Liver (tissue), 9 donors: ENCODE results near the gene EVA1C. TPM values are rescaled to one million over a fixed set of nuclear protein-coding genes. Genes with fewer than 3 reads are reported as not detected.

ENCODE experiments used
- DNase-seq: peaks from one replicate; pipeline ENCODE4 v3.0.0-alpha.2; 2017; ENCODE audit warnings: low spot score
- H3K27ac ChIP-seq, 2 donors: one replicate each; pipeline ENCODE4 v1.7.0; 2013; ENCODE audit warnings: inconsistent platforms in 2 of 2, low read length in 2 of 2, control low read depth in 1 of 2, low read depth in 1 of 2, mild to moderate bottlenecking in 1 of 2
- H3K27me3 ChIP-seq, 4 donors: one replicate each; pipeline versions ENCODE4 v1.6.1 to v1.7.0; 2013; ENCODE audit warnings: low read length in 3 of 4, inconsistent platforms in 1 of 4, mild to moderate bottlenecking in 1 of 4, moderate library complexity in 1 of 4; ENCODE audit not compliant: control insufficient read depth in 4 of 4, insufficient read depth in 4 of 4
- H3K36me3 ChIP-seq, 4 donors: one replicate each; pipeline versions ENCODE4 v1.6.1 to v1.7.0; 2013; ENCODE audit warnings: low read length in 3 of 4, mild to moderate bottlenecking in 3 of 4, low read depth in 1 of 4, moderate library complexity in 1 of 4; ENCODE audit not compliant: control insufficient read depth in 4 of 4, insufficient read depth in 3 of 4
- H3K4me1 ChIP-seq, 4 donors: one replicate each; pipeline versions ENCODE4 v1.6.1 to v1.7.0; 2013; ENCODE audit warnings: low read length in 3 of 4, mild to moderate bottlenecking in 3 of 4, moderate library complexity in 1 of 4; ENCODE audit not compliant: control insufficient read depth in 4 of 4, insufficient read depth in 4 of 4
- H3K4me3 ChIP-seq, 3 donors: one replicate each; pipeline versions ENCODE4 v1.6.1 to v1.7.0; 2013; ENCODE audit warnings: low read length in 3 of 3, control low read depth in 1 of 3, low read depth in 1 of 3, mild to moderate bottlenecking in 1 of 3
- H3K9ac ChIP-seq, 2 donors: one replicate each; pipeline ENCODE4 v1.7.0; 2013; ENCODE audit warnings: low read length in 2 of 2, mild to moderate bottlenecking in 2 of 2, moderate library complexity in 2 of 2, control low read depth in 1 of 2, low read depth in 1 of 2
- H3K9me3 ChIP-seq, 4 donors: one replicate each; pipeline versions ENCODE4 v1.6.1 to v1.7.0; 2013; ENCODE audit warnings: low read length in 3 of 4; ENCODE audit not compliant: control insufficient read depth in 4 of 4
- EGR1 ChIP-seq, 2 donors: IDR thresholded peaks; 2 replicates each; pipeline ENCODE4 v1.6.1; 2016 to 2018; ENCODE audit warnings: antibody characterized with exemption in 2 of 2, low read depth in 2 of 2
- FOXA1 ChIP-seq: IDR thresholded peaks from 2 replicates; pipeline ENCODE4 v1.6.1; 2016; ENCODE audit warnings: antibody characterized with exemption
- FOXA2 ChIP-seq: IDR thresholded peaks from 2 replicates; pipeline ENCODE4 v1.6.1; 2016; ENCODE audit warnings: antibody characterized with exemption
- GABPA ChIP-seq, 2 donors: IDR thresholded peaks in 1 of 2; conservative IDR thresholded peaks in 1 of 2; 2 replicates each; pipeline ENCODE4 v1.6.1; 2016; ENCODE audit warnings: antibody characterized with exemption in 2 of 2, mild to moderate bottlenecking in 1 of 2, moderate library complexity in 1 of 2
- HNF4A ChIP-seq, 2 donors: conservative IDR thresholded peaks; 2 replicates each; pipeline ENCODE4 v1.6.1; 2016; ENCODE audit warnings: antibody characterized with exemption in 2 of 2, mild to moderate bottlenecking in 2 of 2
- HNF4G ChIP-seq: IDR thresholded peaks from 2 replicates; pipeline ENCODE4 v1.6.1; 2016; ENCODE audit warnings: antibody characterized with exemption
- JUND ChIP-seq, 2 donors: IDR thresholded peaks; 2 replicates each; pipeline ENCODE4 v1.6.1; 2016; ENCODE audit warnings: antibody characterized with exemption in 2 of 2
- NR2F2 ChIP-seq: IDR thresholded peaks from 2 replicates; pipeline ENCODE4 v1.6.1; 2016; ENCODE audit warnings: antibody characterized with exemption
- RAD21 ChIP-seq, 2 donors: IDR thresholded peaks; 2 replicates each; pipeline ENCODE4 v1.6.1; 2016; ENCODE audit warnings: antibody characterized with exemption in 2 of 2, mild to moderate bottlenecking in 2 of 2
- RXRA ChIP-seq, 2 donors: IDR thresholded peaks; 2 replicates each; pipeline ENCODE4 v1.6.1; 2017 to 2018; ENCODE audit warnings: antibody characterized with exemption in 2 of 2, mild to moderate bottlenecking in 1 of 2
- SP1 ChIP-seq: IDR thresholded peaks from 2 replicates; pipeline ENCODE4 v1.6.1; 2018; ENCODE audit warnings: antibody characterized with exemption, mild to moderate bottlenecking
- TAF1 ChIP-seq: conservative IDR thresholded peaks from 2 replicates; pipeline ENCODE4 v1.6.1; 2016; ENCODE audit warnings: antibody characterized with exemption, mild to moderate bottlenecking
- WGBS: extraction: QIAGEN DNeasy Blood & Tissue Kit; methylation state at CpG from one replicate; pipeline ENCODE4 v1.1.7; 2013; 5-methylcytosine and 5-hydroxymethylcytosine counted together
- polyA plus RNA-seq, 2 donors: library from polyadenylated mRNA; stranded (reverse) in 1 of 2; unstranded in 1 of 2; fragments of 200-250 nt in 1 of 2; fragments of >200 nt in 1 of 2; fragmentation: Nextera tagmentation in 1 of 2; extraction: Ambion mirVana in 1 of 2; gene quantifications; one replicate each; pipeline versions ENCODE4 v1.2.1 to v1.2.3, GENCODE V29; 2013 to 2015
- total RNA-seq, 2 donors: library from RNA; depleted of rRNA; stranded (reverse); fragments of >200 nt; gene quantifications; one replicate each; pipeline ENCODE4 v1.2.3, GENCODE V29; 2014
- TF ChIP-seq, protein P1 (sequence below): IDR thresholded peaks from 2 replicates; pipeline ENCODE4 v1.6.1; 2016; ENCODE audit warnings: antibody characterized with exemption
- TF ChIP-seq, protein P2 (sequence below): IDR thresholded peaks from 2 replicates; pipeline ENCODE4 v1.6.1; 2016; ENCODE audit warnings: antibody characterized with exemption, mild to moderate bottlenecking
- TF ChIP-seq, protein P3 (sequence below): fragments of 150-350 bp; IDR thresholded peaks from 2 replicates; pipeline ENCODE4 v1.5.1; 2017; ENCODE audit warnings: improper control_type of control experiment, low read depth, low read length; ENCODE audit not compliant: missing input control
- TF ChIP-seq, protein P4 (sequence below): IDR thresholded peaks from 2 replicates; pipeline ENCODE4 v1.6.1; 2016; ENCODE audit warnings: antibody characterized with exemption
- TF ChIP-seq, protein P5 (sequence below): IDR thresholded peaks from 2 replicates; pipeline ENCODE4 v1.6.1; 2016; ENCODE audit warnings: antibody characterized with exemption
- donor health status: healthy.
- donor health status: healthy.
- donor health status: healthy.
- donor health status: healthy.
- donor health status: healthy.

Gene EVA1C
- total and polyA plus RNA-seq, 4 donors, result 0.47 to 3.3 (median 2.4) TPM

DNA sequence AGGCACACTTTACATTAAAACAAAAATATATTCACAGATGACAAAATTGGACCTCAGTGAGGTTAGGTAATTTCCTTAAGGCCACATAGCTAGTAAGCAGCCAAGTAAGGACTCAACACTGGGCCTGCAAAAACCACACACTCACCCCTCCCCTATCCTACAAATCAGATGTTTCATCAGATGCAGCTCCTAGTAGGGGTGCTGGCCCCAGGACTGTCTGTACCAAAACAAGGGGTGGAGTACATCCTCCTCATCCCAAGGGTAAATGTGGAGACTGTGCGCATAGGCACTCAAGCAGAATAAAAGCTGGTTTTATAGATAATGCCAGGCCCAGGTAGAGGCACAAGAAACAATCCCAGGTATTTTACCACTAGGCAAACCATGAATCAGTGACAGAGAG is 45.3 kb upstream of the EVA1C start:
- TF ChIP-seq, protein P1, sequence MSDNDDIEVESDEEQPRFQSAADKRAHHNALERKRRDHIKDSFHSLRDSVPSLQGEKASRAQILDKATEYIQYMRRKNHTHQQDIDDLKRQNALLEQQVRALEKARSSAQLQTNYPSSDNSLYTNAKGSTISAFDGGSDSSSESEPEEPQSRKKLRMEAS, result no peak
- TF ChIP-seq, protein P2, sequence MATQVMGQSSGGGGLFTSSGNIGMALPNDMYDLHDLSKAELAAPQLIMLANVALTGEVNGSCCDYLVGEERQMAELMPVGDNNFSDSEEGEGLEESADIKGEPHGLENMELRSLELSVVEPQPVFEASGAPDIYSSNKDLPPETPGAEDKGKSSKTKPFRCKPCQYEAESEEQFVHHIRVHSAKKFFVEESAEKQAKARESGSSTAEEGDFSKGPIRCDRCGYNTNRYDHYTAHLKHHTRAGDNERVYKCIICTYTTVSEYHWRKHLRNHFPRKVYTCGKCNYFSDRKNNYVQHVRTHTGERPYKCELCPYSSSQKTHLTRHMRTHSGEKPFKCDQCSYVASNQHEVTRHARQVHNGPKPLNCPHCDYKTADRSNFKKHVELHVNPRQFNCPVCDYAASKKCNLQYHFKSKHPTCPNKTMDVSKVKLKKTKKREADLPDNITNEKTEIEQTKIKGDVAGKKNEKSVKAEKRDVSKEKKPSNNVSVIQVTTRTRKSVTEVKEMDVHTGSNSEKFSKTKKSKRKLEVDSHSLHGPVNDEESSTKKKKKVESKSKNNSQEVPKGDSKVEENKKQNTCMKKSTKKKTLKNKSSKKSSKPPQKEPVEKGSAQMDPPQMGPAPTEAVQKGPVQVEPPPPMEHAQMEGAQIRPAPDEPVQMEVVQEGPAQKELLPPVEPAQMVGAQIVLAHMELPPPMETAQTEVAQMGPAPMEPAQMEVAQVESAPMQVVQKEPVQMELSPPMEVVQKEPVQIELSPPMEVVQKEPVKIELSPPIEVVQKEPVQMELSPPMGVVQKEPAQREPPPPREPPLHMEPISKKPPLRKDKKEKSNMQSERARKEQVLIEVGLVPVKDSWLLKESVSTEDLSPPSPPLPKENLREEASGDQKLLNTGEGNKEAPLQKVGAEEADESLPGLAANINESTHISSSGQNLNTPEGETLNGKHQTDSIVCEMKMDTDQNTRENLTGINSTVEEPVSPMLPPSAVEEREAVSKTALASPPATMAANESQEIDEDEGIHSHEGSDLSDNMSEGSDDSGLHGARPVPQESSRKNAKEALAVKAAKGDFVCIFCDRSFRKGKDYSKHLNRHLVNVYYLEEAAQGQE, result no peak
- TF ChIP-seq, protein P3, sequence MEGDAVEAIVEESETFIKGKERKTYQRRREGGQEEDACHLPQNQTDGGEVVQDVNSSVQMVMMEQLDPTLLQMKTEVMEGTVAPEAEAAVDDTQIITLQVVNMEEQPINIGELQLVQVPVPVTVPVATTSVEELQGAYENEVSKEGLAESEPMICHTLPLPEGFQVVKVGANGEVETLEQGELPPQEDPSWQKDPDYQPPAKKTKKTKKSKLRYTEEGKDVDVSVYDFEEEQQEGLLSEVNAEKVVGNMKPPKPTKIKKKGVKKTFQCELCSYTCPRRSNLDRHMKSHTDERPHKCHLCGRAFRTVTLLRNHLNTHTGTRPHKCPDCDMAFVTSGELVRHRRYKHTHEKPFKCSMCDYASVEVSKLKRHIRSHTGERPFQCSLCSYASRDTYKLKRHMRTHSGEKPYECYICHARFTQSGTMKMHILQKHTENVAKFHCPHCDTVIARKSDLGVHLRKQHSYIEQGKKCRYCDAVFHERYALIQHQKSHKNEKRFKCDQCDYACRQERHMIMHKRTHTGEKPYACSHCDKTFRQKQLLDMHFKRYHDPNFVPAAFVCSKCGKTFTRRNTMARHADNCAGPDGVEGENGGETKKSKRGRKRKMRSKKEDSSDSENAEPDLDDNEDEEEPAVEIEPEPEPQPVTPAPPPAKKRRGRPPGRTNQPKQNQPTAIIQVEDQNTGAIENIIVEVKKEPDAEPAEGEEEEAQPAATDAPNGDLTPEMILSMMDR, result no peak
- TF ChIP-seq, protein P4, sequence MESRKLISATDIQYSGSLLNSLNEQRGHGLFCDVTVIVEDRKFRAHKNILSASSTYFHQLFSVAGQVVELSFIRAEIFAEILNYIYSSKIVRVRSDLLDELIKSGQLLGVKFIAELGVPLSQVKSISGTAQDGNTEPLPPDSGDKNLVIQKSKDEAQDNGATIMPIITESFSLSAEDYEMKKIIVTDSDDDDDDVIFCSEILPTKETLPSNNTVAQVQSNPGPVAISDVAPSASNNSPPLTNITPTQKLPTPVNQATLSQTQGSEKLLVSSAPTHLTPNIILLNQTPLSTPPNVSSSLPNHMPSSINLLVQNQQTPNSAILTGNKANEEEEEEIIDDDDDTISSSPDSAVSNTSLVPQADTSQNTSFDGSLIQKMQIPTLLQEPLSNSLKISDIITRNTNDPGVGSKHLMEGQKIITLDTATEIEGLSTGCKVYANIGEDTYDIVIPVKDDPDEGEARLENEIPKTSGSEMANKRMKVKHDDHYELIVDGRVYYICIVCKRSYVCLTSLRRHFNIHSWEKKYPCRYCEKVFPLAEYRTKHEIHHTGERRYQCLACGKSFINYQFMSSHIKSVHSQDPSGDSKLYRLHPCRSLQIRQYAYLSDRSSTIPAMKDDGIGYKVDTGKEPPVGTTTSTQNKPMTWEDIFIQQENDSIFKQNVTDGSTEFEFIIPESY, result no peak
- TF ChIP-seq RAD21 (IDR thresholded peaks at IDR 0.05) (no peak), GABPA (IDR thresholded peaks at IDR 0.05 in 1 of 2, conservative IDR thresholded peaks at IDR 0.05 in 1 of 2) (no peak), FOXA2 (no peak), NR2F2 (no peak), EGR1 (IDR thresholded peaks at IDR 0.05; ENCODE audit: low read depth in 2 of 2) (no peak), FOXA1 (no peak), HNF4G (no peak), HNF4A (conservative IDR thresholded peaks at IDR 0.05) (no peak), RXRA (IDR thresholded peaks at IDR 0.05) (no peak), JUND (IDR thresholded peaks at IDR 0.05) (no peak), SP1 (no peak), TAF1 (no peak)
- TF ChIP-seq, protein P5, sequence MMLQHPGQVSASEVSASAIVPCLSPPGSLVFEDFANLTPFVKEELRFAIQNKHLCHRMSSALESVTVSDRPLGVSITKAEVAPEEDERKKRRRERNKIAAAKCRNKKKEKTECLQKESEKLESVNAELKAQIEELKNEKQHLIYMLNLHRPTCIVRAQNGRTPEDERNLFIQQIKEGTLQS, result no peak
- H3K27me3 ChIP-seq, result no peaks in the 10 kb centered on the region
- H3K9ac ChIP-seq, result no peak overlapping the region
- 97% methylated on average over 1 of the region's 1 CpG for WGBS
- no peak for DNase-seq
- no peaks in the 10 kb centered on the region for H3K4me1 ChIP-seq
- H3K36me3 ChIP-seq, result peaks cover 18 to 78% (median 36%) of the 10 kb centered on the region in 4 donors
- H3K4me3 ChIP-seq, result no peak overlapping the region
- H3K9me3 ChIP-seq, result no peaks in the 10 kb centered on the region
- H3K27ac ChIP-seq, result no peak overlapping the region

DNA sequence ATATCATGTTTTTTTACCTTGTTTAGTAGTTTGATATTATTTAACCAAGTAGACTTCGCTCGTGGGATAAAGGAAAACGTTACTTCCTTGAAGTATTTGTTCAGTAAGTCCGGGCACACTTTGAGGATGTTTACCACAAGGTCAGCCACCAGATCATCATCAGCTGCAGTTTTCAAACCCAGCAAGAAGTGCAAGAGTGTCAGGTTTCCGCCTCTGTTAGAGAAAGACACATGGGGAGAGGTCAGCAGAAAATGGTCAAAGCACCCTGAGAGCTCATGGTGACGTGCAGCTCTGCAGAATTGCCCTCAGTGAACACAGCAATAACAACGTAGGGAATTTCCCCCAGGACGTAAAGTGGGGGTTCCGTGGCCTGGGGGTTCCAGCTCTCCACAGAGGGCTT is 44.1 kb upstream of the EVA1C start:
- Histone ChIP-seq H3K27me3 (no peaks in the 10 kb centered on the region), H3K27ac (no peak overlapping the region), H3K4me3 (no peak overlapping the region), H3K4me1 (no peaks in the 10 kb centered on the region), H3K36me3 (peaks cover 16 to 78% (median 35%) of the 10 kb centered on the region in 4 donors), H3K9me3 (no peaks in the 10 kb centered on the region), H3K9ac (no peak overlapping the region)
- no peak for DNase-seq
- WGBS, result 91% methylated on average over 9 of the region's 9 CpGs
- TF ChIP-seq FOXA1 (no peak), HNF4G (no peak), HNF4A (conservative IDR thresholded peaks at IDR 0.05) (no peak), NR2F2 (no peak), FOXA2 (no peak), TAF1 (no peak), JUND (IDR thresholded peaks at IDR 0.05) (no peak), RXRA (IDR thresholded peaks at IDR 0.05) (no peak), EGR1 (IDR thresholded peaks at IDR 0.05; ENCODE audit: low read depth in 2 of 2) (no peak), SP1 (no peak), RAD21 (IDR thresholded peaks at IDR 0.05) (no peak), GABPA (IDR thresholded peaks at IDR 0.05 in 1 of 2, conservative IDR thresholded peaks at IDR 0.05 in 1 of 2) (no peak)
- TF ChIP-seq, protein P3, result no peak
- TF ChIP-seq, protein P5, result no peak
- TF ChIP-seq, protein P1, result no peak
- TF ChIP-seq, protein P4, result no peak
